K562 (cell line): Measurements from ENCODE around the gene FOSL1. TPM values are rescaled to one million over a fixed set of nuclear protein-coding genes. Genes with fewer than 3 reads are reported as not detected.
A peak's percentile ranks its signal among the peaks of the same experiment; 100 is the strongest.

Source experiments
- ATAC-seq: fragments of 200-7000 bp; cut with Tn5 transposase; 3 replicates; pipeline ENCODE4 v1.9.1; 2020; ENCODE audit warnings: moderate library complexity
- BruUV-seq: library from RNA; stranded (reverse); fragments of 400-500 nt; replicated peaks from 2 replicates; lab custom pipeline; 2021; lab: Mats Ljungman, UMichigan
- CTCF ChIA-PET: fragments of 300-600 bp; formaldehyde crosslinking; extraction: SDS; loops from one replicate; lab custom pipeline; 2021; ENCODE audit warnings: low intra/inter-chr PET ratio; lab: Yijun Ruan, JAX
- POLR2A ChIA-PET: fragments of 300-600, 350-650 bp; sonication (Branson Sonifier 250); formaldehyde crosslinking; extraction: SDS; loops from one replicate; lab custom pipeline; 2021; ENCODE audit warnings: antibody characterized with exemption, inconsistent platforms; lab: Yijun Ruan, JAX
- DNase-seq, 4 experiments: peaks; one replicate each; pipeline versions ENCODE4 v3.0.0 to v3.0.0-alpha.2; 2011 to 2018; ENCODE audit warnings: low spot score in 3 of 4, mixed read lengths in 3 of 4; ENCODE audit errors: extremely low read depth in 1 of 4
- FAIRE-seq: peaks from 2 replicates; lab custom pipeline; 2011; peaks lifted over from hg19 to GRCh38; lab: Jason Lieb, UNC
- H2AFZ ChIP-seq: 2 replicates; pipeline ENCODE4 v1.6.0; 2011; ENCODE audit warnings: low read depth, low read length, control low read depth, inconsistent platforms
- H3K27ac ChIP-seq: fragments of 200-600 bp; 3 replicates; pipeline ENCODE4 v1.8.0; 2011; ENCODE audit warnings: low read depth, mild to moderate bottlenecking, control low read depth, inconsistent platforms, low read length, moderate library complexity, mixed read lengths; ENCODE audit errors: extremely low read depth
- H3K27me3 ChIP-seq, 2 experiments: fragments of 300-600 bp in 1 of 2; 2 replicates in 1 of 2; 3 replicates in 1 of 2; pipeline versions ENCODE4 v1.6.0 to v1.8.0; 2011; ENCODE audit warnings: inconsistent platforms in 2 of 2, low read length in 2 of 2, mild to moderate bottlenecking in 1 of 2, mixed read lengths in 1 of 2, moderate library complexity in 1 of 2; ENCODE audit not compliant: control insufficient read depth in 2 of 2, insufficient read depth in 2 of 2
- H3K36me3 ChIP-seq: fragments of 300-600 bp; 3 replicates; pipeline ENCODE4 v1.8.0; 2011; ENCODE audit warnings: mild to moderate bottlenecking, low read length, inconsistent platforms; ENCODE audit not compliant: control insufficient read depth, insufficient read depth
- H3K4me1 ChIP-seq, 2 experiments: fragments of 200-600 bp in 1 of 2; replicated peaks in 1 of 2; 2 replicates in 1 of 2; 3 replicates in 1 of 2; pipeline versions ENCODE4 v1.5.1 to v1.8.0; 2011; ENCODE audit warnings: inconsistent platforms in 2 of 2, low read length in 2 of 2, mild to moderate bottlenecking in 1 of 2, mixed read lengths in 1 of 2, moderate library complexity in 1 of 2; ENCODE audit not compliant: control insufficient read depth in 2 of 2, insufficient read depth in 2 of 2
- H3K4me2 ChIP-seq: 2 replicates; pipeline ENCODE4 v1.6.1; 2011; ENCODE audit warnings: low read length, control low read depth, inconsistent platforms, mixed read lengths; ENCODE audit not compliant: insufficient read depth
- H3K4me3 ChIP-seq: fragments of 200-600 bp; sonication (generic), shearing (Covaris generic); 2 replicates; pipeline ENCODE4 v1.5.1; 2016; ENCODE audit warnings: control low read depth, inconsistent platforms
- H3K79me2 ChIP-seq: fragments of 200-600 bp; 3 replicates; pipeline ENCODE4 v1.8.0; 2011; ENCODE audit warnings: low read length, inconsistent platforms; ENCODE audit not compliant: control insufficient read depth, insufficient read depth
- H3K9ac ChIP-seq, 2 experiments: 2 replicates each; pipeline versions ENCODE4 v1.6.0 to v1.6.1; 2011; ENCODE audit warnings: low read depth in 2 of 2, low read length in 2 of 2, control low read depth in 1 of 2, inconsistent platforms in 1 of 2, mild to moderate bottlenecking in 1 of 2, mixed read lengths in 1 of 2; ENCODE audit not compliant: insufficient read depth in 1 of 2
- H3K9me1 ChIP-seq: one replicate; pipeline ENCODE4 v1.6.0; 2011; ENCODE audit warnings: inconsistent platforms, mild to moderate bottlenecking, low read length, moderate library complexity; ENCODE audit not compliant: control insufficient read depth, insufficient read depth
- H3K9me3 ChIP-seq: replicated peaks from 2 replicates; pipeline ENCODE4 v1.5.1; 2011; ENCODE audit warnings: low read depth, low read length, inconsistent platforms; ENCODE audit not compliant: control insufficient read depth, insufficient read depth
- H4K20me1 ChIP-seq: replicated peaks from 2 replicates; pipeline ENCODE4 v1.6.1; 2011; ENCODE audit warnings: low read length, inconsistent platforms, mixed read lengths; ENCODE audit not compliant: control insufficient read depth, insufficient read depth
- AFF1 ChIP-seq, 2 experiments: fragments of 450-650 bp; IDR thresholded peaks; 2 replicates each; pipeline ENCODE4 v1.6.1; 2018; ENCODE audit warnings: mild to moderate bottlenecking in 2 of 2, low read depth in 1 of 2; ENCODE audit not compliant: partially characterized antibody in 2 of 2
- ATF4 ChIP-seq: fragments of 450-650 bp; formaldehyde crosslinking; IDR thresholded peaks from 2 replicates; pipeline ENCODE4 v1.4.0; 2022; ENCODE audit warnings: mild to moderate bottlenecking, moderate library complexity
- FOXJ2 ChIP-seq: fragments of 200-800 bp; sonication (Bioruptor generic); IDR thresholded peaks from 2 replicates; pipeline ENCODE4 v1.6.1; 2016; ENCODE audit warnings: missing genetic modification characterization, missing compliant biosample characterization
- GTF3C2 ChIP-seq: IDR thresholded peaks from 3 replicates; pipeline ENCODE4 v1.6.1; 2011; ENCODE audit warnings: borderline replicate concordance, mild to moderate bottlenecking, moderate library complexity; ENCODE audit not compliant: insufficient read length; ENCODE audit errors: extremely low read depth
- IRF1 ChIP-seq: sonication (generic); formaldehyde crosslinking; IDR thresholded peaks from 2 replicates; pipeline ENCODE4 v1.8.0; 2022; ENCODE audit warnings: missing genetic modification reagents, mild to moderate bottlenecking, borderline replicate concordance
- POLR2AphosphoS2 ChIP-seq: IDR thresholded peaks from 2 replicates; pipeline ENCODE4 v1.6.1; 2012; ENCODE audit warnings: low read length, improper control_type of control experiment
- POLR2B ChIP-seq: fragments of 450-650 bp; IDR thresholded peaks from 2 replicates; pipeline ENCODE4 v1.6.1; 2018; ENCODE audit warnings: low read depth; ENCODE audit not compliant: partially characterized antibody
- RBFOX2 ChIP-seq: fragments of 200-400 bp; formaldehyde crosslinking; IDR thresholded peaks from 2 replicates; pipeline ENCODE4 v1.6.1; 2017; ENCODE audit warnings: low read depth, mild to moderate bottlenecking, low read length, moderate library complexity
- ZFPM2 ChIP-seq: fragments of 250-450 bp; sonication (Bioruptor Pico); IDR thresholded peaks from 2 replicates; pipeline ENCODE4 v1.5.1; 2022; ENCODE audit warnings: mild to moderate bottlenecking
- ZNF143 ChIP-seq: sonication (generic); formaldehyde crosslinking; IDR thresholded peaks from 2 replicates; pipeline ENCODE4 v1.9.0; 2022; ENCODE audit warnings: mild to moderate bottlenecking, missing genetic modification reagents
- ZNF436 ChIP-seq: fragments of 250-450, 450-650 bp; sonication (Bioruptor Pico); formaldehyde crosslinking; IDR thresholded peaks from 2 replicates; pipeline ENCODE4 v1.7.0; 2020; ENCODE audit warnings: mild to moderate bottlenecking
- ZNF778 ChIP-seq: fragments of 450-650 bp; formaldehyde crosslinking; IDR thresholded peaks from 2 replicates; pipeline ENCODE4 v1.4.0; 2020; ENCODE audit warnings: mild to moderate bottlenecking, moderate library complexity
- WGBS: fragments of 100-300 bp; shearing (Covaris generic); methylation state at CpG from one replicate; pipeline ENCODE4 v1.1.6; 2016; ENCODE audit warnings: low coverage, mixed read lengths; ENCODE audit not compliant: insufficient coverage; ENCODE audit errors: missing lambda C conversion rate; 5-methylcytosine and 5-hydroxymethylcytosine counted together
- in situ Hi-C: fragments of 300-500 bp; cut with MboI; formaldehyde crosslinking; loops from 4 replicates; pipeline ENCODE4 v1.15.0; 2018; ENCODE audit warnings: inconsistent platforms, mixed read lengths
- intact Hi-C: fragments of 100-400 bp; cut with micrococcal nuclease; formaldehyde crosslinking; loops from 2 replicates; pipeline ENCODE4 v1.14.2; 2022
- polyA plus RNA-seq, 8 experiments: library from polyadenylated mRNA; depleted of rRNA in 4 of 8; stranded (reverse) in 5 of 8; unstranded in 3 of 8; fragments of >200 nt; fragmentation: Nextera tagmentation in 2 of 8; fragmentation: Illumina TruSeq in 1 of 8; extraction: Ambion mirVana in 2 of 8; extraction: Trizol in 1 of 8; gene quantifications; 2 replicates each; pipeline versions ENCODE4 v1.2.1 to v1.2.3, GENCODE V29; 2011 to 2014; ENCODE audit warnings: inconsistent platforms in 1 of 8, missing spikeins in 1 of 8
- total RNA-seq, 7 experiments: library from RNA; depleted of rRNA in 6 of 7; stranded (reverse); fragments of >200 nt in 6 of 7; fragmentation: Illumina TruSeq in 2 of 7; extraction: Trizol in 2 of 7; gene quantifications; 2 replicates each; pipeline versions ENCODE4 v1.2.1 to v1.2.3, GENCODE V29; 2011 to 2021; ENCODE audit warnings: low replicate concordance in 1 of 7

FOSL1 gene
- total and polyA plus RNA-seq, 9 of the 15 experiments (the other 6 are each of a cell fraction or from before 2014, with no cell fraction given): 3.5 to 39.6 (median 10.0) TPM

- H3K4me2 ChIP-seq: no peak overlapping the region
- H3K9ac ChIP-seq: peak overlapping the region in 1 of 2 experiments; percentile 39; a peak in 1 of 4 replicates
- H3K4me1 ChIP-seq: peaks cover 21 to 75% of the 10 kb centered on the region in 2 experiments
- CTCF ChIA-PET: no interaction called here
- H3K9me3 ChIP-seq: no peaks in the 10 kb centered on the region
- in situ Hi-C loops (no loop called here), intact Hi-C loops (no loop called here)
- peak in 1 of 4 experiments; percentile 20 for DNase-seq
- H4K20me1 ChIP-seq: no peaks in the 10 kb centered on the region
- 94% methylated on average over 16 of the region's 19 CpGs for WGBS
- POLR2A ChIA-PET: interaction anchor here (0.7 to 8.2 kb wide), 6 partner anchors 9 to 413 kb away, joined by 3 to 151 read pairs (median 4); partner anchors contain the start of genes CCDC85B, CFL1, CTSW and FIBP
- no peak overlapping the region for H3K4me3 ChIP-seq
- BruUV-seq: no TSS peak
- H3K9me1 ChIP-seq: no peaks in the 10 kb centered on the region
- H3K27ac ChIP-seq: no peak overlapping the region
- peaks cover 50% of the 10 kb centered on the region; the same call in 2 of the 3 replicates for H3K36me3 ChIP-seq
- ATAC-seq: peak; percentile 3
- FAIRE-seq: no peak
- H3K27me3 ChIP-seq: no peaks in the 10 kb centered on the region
- H2AFZ ChIP-seq: no peak overlapping the region
- H3K79me2 ChIP-seq: no peaks in the 10 kb centered on the region
- TF ChIP-seq ATF4 (CRISPR knock-in tag) (no peak), FOXJ2 (tag) (no peak), IRF1 (CRISPR knock-in tag) (no peak), ZFPM2 (CRISPR knock-in tag) (no peak), ZNF436 (no peak), GTF3C2 (no peak), ZNF143 (CRISPR knock-in tag) (peak; percentile 79), ZNF778 (CRISPR knock-in tag) (no peak), AFF1 (IDR thresholded peaks at IDR 0.05; ENCODE audit: low read depth in 1 of 2, partially characterized antibody in 2 of 2) (peak in 1 of 2 experiments; percentile 95), POLR2AphosphoS2 (0 out of 2 replicates have a peak, but pooled peaks have one; percentile 52), POLR2B (peak; percentile 31), RBFOX2 (peak; percentile 80)
These were observed 32.0 kb downstream of the FOSL1 start for GRCh38 chr11:65868076-65868667.
